Activated naive CD4-positive, alpha-beta T cell treated with anti-CD3 and anti-CD28 coated beads, Interleukin-2, amount 50 U/mL, for 16 hours (primary cell): ENCODE results near the gene MTHFSD.

Source experiments
- DNase-seq: peaks from one replicate; pipeline ENCODE4 v3.0.0-alpha.2; 2020

Gene MTHFSD

GRCh38 chr16:86510465-86511261 is 44.4 kb downstream of the MTHFSD start, which contains the start of gene FOXF1:
Gene FOXF1, plus strand, starts transcription at chr16:86510527. Its CDS starts 43 bp downstream, at chr16:86510570.
- DNase-seq = no peak

DNA sequence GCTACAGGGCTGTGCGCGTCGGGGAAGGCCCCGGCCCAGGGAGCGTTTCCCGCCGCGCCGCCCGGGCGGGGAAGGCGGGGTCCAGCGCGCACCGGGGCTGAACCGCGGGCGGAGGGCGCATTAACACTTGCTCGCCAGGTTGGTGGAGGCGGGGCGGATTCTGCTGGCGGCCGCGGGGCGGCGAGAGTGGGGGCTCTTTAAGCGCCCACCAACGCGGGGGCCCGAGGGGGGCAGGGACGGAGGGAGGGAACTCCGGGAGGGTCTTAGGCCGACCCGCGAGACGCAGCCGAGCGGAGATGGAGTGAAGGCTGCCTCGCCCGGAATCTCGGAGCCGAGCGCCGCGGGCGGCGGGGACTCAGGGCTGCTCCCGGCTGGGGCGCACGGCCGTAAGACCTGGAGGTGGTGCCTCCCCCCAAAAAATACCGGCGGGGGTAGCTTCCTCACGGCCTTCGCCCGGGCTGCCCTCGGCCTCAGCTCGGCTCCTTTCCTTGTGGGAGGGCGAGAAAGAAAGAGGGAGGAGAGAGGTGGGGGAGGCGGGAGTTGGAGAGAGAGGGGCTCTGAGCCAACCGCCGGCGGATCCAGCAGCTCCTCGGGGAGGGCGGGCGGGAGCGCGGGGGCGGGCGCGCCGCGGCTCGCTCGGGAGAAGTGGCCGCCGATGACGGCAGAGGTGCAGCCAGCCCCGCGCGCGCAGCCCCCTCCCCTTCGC is 45.1 kb downstream of the MTHFSD start:
- DNase-seq = no peak

- DNase-seq = no peak
Observed at GRCh38 chr16:86508947-86509758, 45.9 kb downstream of the MTHFSD start.

- DNase-seq = no peak
Observed at GRCh38 chr16:86508028-86508946, 46.7 kb downstream of the MTHFSD start.

- no peak for DNase-seq
Observed at GRCh38 chr16:86507173-86508027, 47.6 kb downstream of the MTHFSD start.

- no peak for DNase-seq
Observed at GRCh38 chr16:86505899-86506864, 48.9 kb downstream of the MTHFSD start.

DNA sequence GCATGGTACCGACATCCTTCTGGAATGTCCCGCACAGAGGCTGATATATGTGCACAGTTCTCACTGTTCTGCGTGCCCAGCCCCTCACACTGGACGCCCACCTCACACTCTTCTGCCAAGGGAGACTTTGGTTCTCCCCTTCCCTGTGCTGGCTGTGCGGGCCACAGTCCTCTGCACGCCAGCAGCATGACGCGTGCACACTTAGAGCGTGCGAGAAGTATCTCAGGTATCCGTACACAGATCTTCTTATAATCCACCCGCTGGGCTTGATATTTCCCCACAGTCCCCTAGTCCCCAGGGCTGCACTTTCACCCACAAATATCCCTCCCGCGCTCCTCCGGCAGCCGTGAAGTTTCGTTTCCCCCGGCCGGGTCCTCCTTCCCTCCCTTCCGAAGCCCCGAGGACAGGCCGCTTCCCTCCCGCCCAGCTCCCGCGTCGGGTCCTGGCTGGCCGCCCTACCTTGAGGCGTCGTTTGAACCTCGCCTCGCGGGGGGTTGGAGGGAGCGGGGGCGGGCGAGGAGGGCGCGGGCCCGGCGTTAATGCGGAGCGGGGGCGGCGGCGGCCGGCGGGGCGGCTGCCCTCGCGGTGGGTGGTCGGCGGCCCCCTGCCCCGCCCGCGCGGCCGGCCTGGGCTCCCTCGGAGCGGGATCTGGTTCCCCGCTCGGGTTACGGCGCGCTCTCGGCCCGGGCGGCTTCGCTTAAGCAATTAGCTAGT is 49.7 kb downstream of the MTHFSD start:
- DNase-seq = no peak

DNA sequence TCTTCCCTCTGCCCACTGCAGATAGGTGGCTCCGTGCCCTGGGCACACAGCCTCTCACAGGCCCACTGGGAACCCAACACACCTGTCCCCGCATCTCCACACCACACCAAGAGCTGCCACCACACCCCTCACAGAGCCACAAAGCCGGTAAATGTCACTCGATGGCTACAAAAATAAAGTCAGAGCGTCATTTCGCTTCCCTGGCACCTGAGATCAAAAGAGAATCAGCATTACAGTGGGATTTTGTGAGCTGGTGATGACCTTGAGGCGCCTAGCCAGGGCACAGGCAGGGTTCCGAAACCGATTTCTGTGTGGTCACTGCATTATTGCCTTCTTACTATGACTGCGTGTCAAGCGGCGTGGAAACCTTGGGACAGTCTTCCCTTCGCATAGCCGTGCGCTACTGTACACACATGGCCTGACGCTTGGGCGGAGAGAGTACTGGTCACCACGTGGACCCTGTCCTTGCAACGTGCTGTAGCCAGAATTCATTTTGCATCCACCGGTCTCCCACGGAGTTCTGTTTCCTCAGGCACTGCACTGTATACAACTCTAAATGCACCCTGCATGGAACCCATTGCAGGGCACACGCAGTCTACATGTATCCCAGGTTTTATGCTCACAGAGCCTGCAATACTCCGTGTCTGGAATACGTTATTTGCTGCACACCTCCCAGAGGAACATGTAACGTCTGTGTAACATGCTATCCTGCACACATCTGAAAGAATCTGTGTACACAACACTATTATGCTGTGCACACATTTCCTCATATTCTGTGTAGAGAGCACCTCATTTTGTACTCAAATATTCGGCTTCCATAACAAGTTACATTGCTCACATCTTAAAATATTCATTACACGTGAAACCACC is 50.5 kb downstream of the MTHFSD start:
- no peak for DNase-seq

DNA sequence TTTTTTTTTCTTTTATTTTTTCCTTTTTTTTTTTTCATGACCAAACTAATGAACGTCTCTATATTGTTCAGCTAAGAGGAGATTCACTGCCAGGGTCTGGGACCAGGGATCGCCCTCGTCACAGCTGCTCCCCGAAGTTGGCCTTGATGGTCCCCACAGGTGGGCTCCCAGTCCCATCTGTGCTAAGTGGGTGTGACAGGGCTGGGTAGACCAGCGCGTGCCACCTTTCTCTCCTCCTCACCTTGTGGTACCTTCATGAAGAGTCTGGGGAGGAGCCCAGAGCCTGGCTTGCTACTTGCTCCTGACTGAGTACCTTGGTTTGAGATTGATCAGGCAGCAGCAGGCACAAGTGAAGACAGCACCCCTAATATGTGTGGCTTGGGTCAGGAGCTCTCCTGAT is 51.2 kb downstream of the MTHFSD start:
- DNase-seq = no peak

- DNase-seq = no peak
Observed at GRCh38 chr16:86502856-86503748, 51.9 kb downstream of the MTHFSD start.

- DNase-seq = no peak
Observed at GRCh38 chr16:86501989-86502855, 52.8 kb downstream of the MTHFSD start.

- DNase-seq = no peak
Observed at GRCh38 chr16:86500708-86501510, 54.1 kb downstream of the MTHFSD start.

DNA sequence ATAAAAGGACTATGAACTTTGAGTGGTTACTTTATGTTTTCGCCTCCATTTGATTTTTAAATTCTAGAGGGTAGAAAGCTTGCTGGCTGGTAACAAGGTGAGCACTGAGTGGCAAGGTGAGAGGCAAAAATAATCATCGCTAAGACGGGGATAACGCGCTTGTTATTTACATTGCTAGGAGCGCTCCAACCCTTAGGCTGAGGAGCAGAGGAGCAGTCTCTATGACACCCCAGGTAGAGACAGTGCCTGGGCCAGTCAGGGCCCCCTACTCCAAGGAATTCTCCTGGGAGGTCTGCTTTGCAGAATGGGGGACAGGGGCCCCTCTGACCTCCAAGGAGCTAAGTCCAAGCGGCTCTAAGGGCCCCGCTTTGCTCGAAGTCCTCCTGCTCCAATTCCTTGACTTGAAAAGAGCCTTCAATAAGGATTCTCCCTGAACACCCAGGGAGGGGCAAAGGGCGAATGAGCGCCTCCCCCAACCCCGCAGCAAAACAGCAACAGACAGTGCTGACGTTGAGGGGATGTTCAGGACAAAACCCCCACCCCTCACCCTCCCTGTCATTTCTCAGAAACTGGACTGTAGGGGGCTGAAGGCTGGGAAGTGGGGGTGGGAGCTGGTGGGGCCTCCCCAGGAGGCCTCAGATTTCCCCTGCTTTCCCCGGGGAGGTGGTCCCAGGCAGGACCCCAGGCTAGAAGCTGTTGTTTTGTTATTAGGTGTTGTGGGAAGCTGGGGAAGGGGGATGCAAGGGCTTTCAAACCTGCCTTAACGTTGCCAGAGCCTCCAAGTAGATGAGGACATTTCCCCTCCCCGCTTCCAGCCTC is 54.9 kb downstream of the MTHFSD start:
- no peak for DNase-seq

- DNase-seq = no peak
Observed at GRCh38 chr16:86499440-86499786, 55.6 kb downstream of the MTHFSD start.
